K562 (cell line): ENCODE measurements around the gene NEDD1. TPM values are rescaled to one million over a fixed set of nuclear protein-coding genes. Genes with fewer than 3 reads are reported as not detected.

ENCODE experiments used
- ATAC-seq: fragments of 200-7000 bp; cut with Tn5 transposase; 3 replicates; pipeline ENCODE4 v1.9.1; 2020; ENCODE audit warnings: moderate library complexity
- BruUV-seq: library from RNA; stranded (reverse); fragments of 400-500 nt; replicated peaks from 2 replicates; lab custom pipeline; 2021; lab: Mats Ljungman, UMichigan
- CTCF ChIA-PET: fragments of 300-600 bp; formaldehyde crosslinking; extraction: SDS; loops from one replicate; lab custom pipeline; 2021; ENCODE audit warnings: low intra/inter-chr PET ratio; lab: Yijun Ruan, JAX
- POLR2A ChIA-PET: fragments of 300-600, 350-650 bp; sonication (Branson Sonifier 250); formaldehyde crosslinking; extraction: SDS; loops from one replicate; lab custom pipeline; 2021; ENCODE audit warnings: antibody characterized with exemption, inconsistent platforms; lab: Yijun Ruan, JAX
- DNase-seq, 4 experiments: peaks; one replicate each; pipeline versions ENCODE4 v3.0.0 to v3.0.0-alpha.2; 2011 to 2018; ENCODE audit warnings: low spot score in 3 of 4, mixed read lengths in 3 of 4; ENCODE audit errors: extremely low read depth in 1 of 4
- FAIRE-seq: peaks from 2 replicates; lab custom pipeline; 2011; peaks lifted over from hg19 to GRCh38; lab: Jason Lieb, UNC
- H2AFZ ChIP-seq: 2 replicates; pipeline ENCODE4 v1.6.0; 2011; ENCODE audit warnings: low read depth, low read length, control low read depth, inconsistent platforms
- H3K27ac ChIP-seq: fragments of 200-600 bp; 3 replicates; pipeline ENCODE4 v1.8.0; 2011; ENCODE audit warnings: low read depth, mild to moderate bottlenecking, control low read depth, inconsistent platforms, low read length, moderate library complexity, mixed read lengths; ENCODE audit errors: extremely low read depth
- H3K27me3 ChIP-seq, 2 experiments: fragments of 300-600 bp in 1 of 2; 2 replicates in 1 of 2; 3 replicates in 1 of 2; pipeline versions ENCODE4 v1.6.0 to v1.8.0; 2011; ENCODE audit warnings: inconsistent platforms in 2 of 2, low read length in 2 of 2, mild to moderate bottlenecking in 1 of 2, mixed read lengths in 1 of 2, moderate library complexity in 1 of 2; ENCODE audit not compliant: control insufficient read depth in 2 of 2, insufficient read depth in 2 of 2
- H3K36me3 ChIP-seq: fragments of 300-600 bp; 3 replicates; pipeline ENCODE4 v1.8.0; 2011; ENCODE audit warnings: mild to moderate bottlenecking, low read length, inconsistent platforms; ENCODE audit not compliant: control insufficient read depth, insufficient read depth
- H3K4me1 ChIP-seq, 2 experiments: fragments of 200-600 bp in 1 of 2; replicated peaks in 1 of 2; 2 replicates in 1 of 2; 3 replicates in 1 of 2; pipeline versions ENCODE4 v1.5.1 to v1.8.0; 2011; ENCODE audit warnings: inconsistent platforms in 2 of 2, low read length in 2 of 2, mild to moderate bottlenecking in 1 of 2, mixed read lengths in 1 of 2, moderate library complexity in 1 of 2; ENCODE audit not compliant: control insufficient read depth in 2 of 2, insufficient read depth in 2 of 2
- H3K4me2 ChIP-seq: 2 replicates; pipeline ENCODE4 v1.6.1; 2011; ENCODE audit warnings: low read length, control low read depth, inconsistent platforms, mixed read lengths; ENCODE audit not compliant: insufficient read depth
- H3K4me3 ChIP-seq: fragments of 200-600 bp; sonication (generic), shearing (Covaris generic); 2 replicates; pipeline ENCODE4 v1.5.1; 2016; ENCODE audit warnings: control low read depth, inconsistent platforms
- H3K79me2 ChIP-seq: fragments of 200-600 bp; 3 replicates; pipeline ENCODE4 v1.8.0; 2011; ENCODE audit warnings: low read length, inconsistent platforms; ENCODE audit not compliant: control insufficient read depth, insufficient read depth
- H3K9ac ChIP-seq, 2 experiments: 2 replicates each; pipeline versions ENCODE4 v1.6.0 to v1.6.1; 2011; ENCODE audit warnings: low read depth in 2 of 2, low read length in 2 of 2, control low read depth in 1 of 2, inconsistent platforms in 1 of 2, mild to moderate bottlenecking in 1 of 2, mixed read lengths in 1 of 2; ENCODE audit not compliant: insufficient read depth in 1 of 2
- H3K9me1 ChIP-seq: one replicate; pipeline ENCODE4 v1.6.0; 2011; ENCODE audit warnings: inconsistent platforms, mild to moderate bottlenecking, low read length, moderate library complexity; ENCODE audit not compliant: control insufficient read depth, insufficient read depth
- H3K9me3 ChIP-seq: replicated peaks from 2 replicates; pipeline ENCODE4 v1.5.1; 2011; ENCODE audit warnings: low read depth, low read length, inconsistent platforms; ENCODE audit not compliant: control insufficient read depth, insufficient read depth
- H4K20me1 ChIP-seq: replicated peaks from 2 replicates; pipeline ENCODE4 v1.6.1; 2011; ENCODE audit warnings: low read length, inconsistent platforms, mixed read lengths; ENCODE audit not compliant: control insufficient read depth, insufficient read depth
- CBFA2T3 ChIP-seq: fragments of 450-650 bp; IDR thresholded peaks from 2 replicates; pipeline ENCODE4 v1.6.1; 2017
- CCNT2 ChIP-seq: IDR thresholded peaks from 2 replicates; pipeline ENCODE4 v1.6.1; 2011; ENCODE audit warnings: borderline replicate concordance, low read depth, mild to moderate bottlenecking, moderate library complexity, mixed read lengths, low read length; ENCODE audit not compliant: insufficient read length; ENCODE audit errors: extremely low read depth
- CEBPZ ChIP-seq: fragments of 150-350 bp; IDR thresholded peaks from 2 replicates; pipeline ENCODE4 v1.6.1; 2014; ENCODE audit warnings: low read depth, mild to moderate bottlenecking, low read length, borderline replicate concordance
- EWSR1 ChIP-seq: fragments of 450-650 bp; IDR thresholded peaks from 2 replicates; pipeline ENCODE4 v1.6.1; 2018; ENCODE audit warnings: borderline replicate concordance, mild to moderate bottlenecking, low read depth, moderate library complexity; ENCODE audit not compliant: partially characterized antibody
- NFE2L1 ChIP-seq: fragments of 450-650 bp; IDR thresholded peaks from 2 replicates; pipeline ENCODE4 v1.6.1; 2016; ENCODE audit warnings: missing genetic modification characterization, low read depth, mild to moderate bottlenecking, missing compliant biosample characterization, moderate library complexity, borderline replicate concordance
- SAFB ChIP-seq: fragments of 200-400 bp; formaldehyde crosslinking; IDR thresholded peaks from 2 replicates; pipeline ENCODE4 v1.6.1; 2017; ENCODE audit warnings: low read depth, low read length, borderline replicate concordance
- SNIP1 ChIP-seq: fragments of 450-650 bp; IDR thresholded peaks from 2 replicates; pipeline ENCODE4 v1.7.1; 2017; ENCODE audit warnings: low read depth, mild to moderate bottlenecking
- ZNF445 ChIP-seq: fragments of 250-450 bp; sonication (Bioruptor Pico); IDR thresholded peaks from 2 replicates; pipeline ENCODE4 v1.4.0; 2020; ENCODE audit warnings: low read depth, mild to moderate bottlenecking, moderate library complexity
- ZNF76 ChIP-seq: fragments of 250-450 bp; sonication (Bioruptor Pico); IDR thresholded peaks from 2 replicates; pipeline ENCODE4 v1.4.0; 2020; ENCODE audit warnings: mild to moderate bottlenecking, moderate library complexity, borderline replicate concordance
- WGBS: fragments of 100-300 bp; shearing (Covaris generic); methylation state at CpG from one replicate; pipeline ENCODE4 v1.1.6; 2016; ENCODE audit warnings: low coverage, mixed read lengths; ENCODE audit not compliant: insufficient coverage; ENCODE audit errors: missing lambda C conversion rate; 5-methylcytosine and 5-hydroxymethylcytosine counted together
- in situ Hi-C: fragments of 300-500 bp; cut with MboI; formaldehyde crosslinking; loops from 4 replicates; pipeline ENCODE4 v1.15.0; 2018; ENCODE audit warnings: inconsistent platforms, mixed read lengths
- intact Hi-C: fragments of 100-400 bp; cut with micrococcal nuclease; formaldehyde crosslinking; loops from 2 replicates; pipeline ENCODE4 v1.14.2; 2022
- polyA plus RNA-seq, 8 experiments: library from polyadenylated mRNA; depleted of rRNA in 4 of 8; stranded (reverse) in 5 of 8; unstranded in 3 of 8; fragments of >200 nt; fragmentation: Nextera tagmentation in 2 of 8; fragmentation: Illumina TruSeq in 1 of 8; extraction: Ambion mirVana in 2 of 8; extraction: Trizol in 1 of 8; gene quantifications; 2 replicates each; pipeline versions ENCODE4 v1.2.1 to v1.2.3, GENCODE V29; 2011 to 2014; ENCODE audit warnings: inconsistent platforms in 1 of 8, missing spikeins in 1 of 8
- total RNA-seq, 7 experiments: library from RNA; depleted of rRNA in 6 of 7; stranded (reverse); fragments of >200 nt in 6 of 7; fragmentation: Illumina TruSeq in 2 of 7; extraction: Trizol in 2 of 7; gene quantifications; 2 replicates each; pipeline versions ENCODE4 v1.2.1 to v1.2.3, GENCODE V29; 2011 to 2021; ENCODE audit warnings: low replicate concordance in 1 of 7
- TF ChIP-seq, protein P1 (sequence below): sonication (generic); formaldehyde crosslinking; IDR thresholded peaks from 2 replicates; pipeline ENCODE4 v1.8.0; 2022; ENCODE audit warnings: mild to moderate bottlenecking, missing genetic modification reagents
- TF ChIP-seq, protein P2 (sequence below): fragments of 250-450 bp; sonication (Bioruptor Pico); IDR thresholded peaks from 2 replicates; pipeline ENCODE4 v1.5.0; 2020; ENCODE audit warnings: mild to moderate bottlenecking, borderline replicate concordance

Gene NEDD1
- total and polyA plus RNA-seq, 9 of the 15 experiments (the other 6 are each of a cell fraction or from before 2014, with no cell fraction given) = 7.5 to 29.3 (median 14.8) TPM

DNA sequence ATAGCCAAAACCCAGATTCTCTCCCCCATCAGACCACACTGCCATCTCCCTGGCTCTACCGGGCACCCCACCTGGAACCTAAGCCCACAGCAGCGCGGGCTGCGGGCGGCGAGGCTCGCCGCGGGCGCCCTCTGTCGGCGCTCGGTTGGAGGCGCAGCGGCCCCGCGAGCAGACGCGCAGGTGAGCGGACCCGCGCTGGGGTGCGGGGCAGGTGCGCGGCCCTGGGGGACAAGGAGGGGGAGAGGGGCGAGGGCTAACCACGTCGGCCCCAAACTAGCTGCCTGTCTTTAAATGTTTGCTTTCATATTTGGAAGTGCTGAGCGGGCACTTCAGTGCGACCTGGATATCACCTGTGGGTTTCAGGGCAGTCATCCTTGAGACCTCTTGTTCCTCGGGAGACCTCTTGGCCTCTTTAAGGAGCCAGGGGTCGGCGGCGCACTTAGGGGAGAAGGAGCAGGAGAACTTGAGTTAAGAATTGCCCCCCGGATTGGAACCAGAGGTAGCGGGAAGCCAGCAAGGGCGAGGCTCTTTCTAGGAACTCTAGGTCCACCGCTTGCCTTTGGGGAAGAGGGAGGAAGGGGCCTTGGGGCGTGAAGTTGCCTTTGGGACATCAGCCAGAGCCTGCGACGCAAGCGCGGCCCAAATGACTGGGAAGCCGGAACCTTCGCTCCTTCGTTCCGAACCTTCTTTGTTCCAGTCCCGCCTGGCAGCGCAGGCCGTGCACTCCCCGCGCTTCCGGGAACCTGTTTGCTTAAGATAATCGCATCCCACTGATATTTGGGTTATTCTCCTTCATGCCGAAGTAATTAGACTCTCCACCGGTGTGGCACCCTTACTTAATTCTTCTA lies 78.7 kb downstream of the NEDD1 start:
- H3K27ac ChIP-seq = no peak overlapping the region
- H3K27me3 ChIP-seq = peaks cover 0 to 6% of the 10 kb centered on the region in 2 experiments; a peak in 2 of 5 replicates
- CTCF ChIA-PET = interaction anchor here (0.6 to 1.5 kb wide), 6 partner anchors 405 to 1412 kb away, joined by 3 to 10 read pairs (median 3); no protein-coding TSS in a partner anchor
- H3K36me3 ChIP-seq = no peaks in the 10 kb centered on the region
- no peaks in the 10 kb centered on the region for H3K79me2 ChIP-seq
- intact Hi-C loops (loop anchor here (1.0 to 5.0 kb wide), 4 partner anchors 83 to 1411 kb away; no protein-coding TSS in a partner anchor), in situ Hi-C loops (loop anchor here (5.0 to 10.0 kb wide), 2 partner anchors 408 to 1409 kb away; no protein-coding TSS in a partner anchor)
- H3K4me2 ChIP-seq = peak overlapping the region; percentile 59
- H3K4me1 ChIP-seq = peaks cover 9 to 11% of the 10 kb centered on the region in 2 experiments
- POLR2A ChIA-PET = interaction anchor here (0.6 kb wide), 1 partner anchor 378 kb away, joined by 3 read pairs; no protein-coding TSS in a partner anchor
- DNase-seq (peak; percentile 37 to 69 (median 57)), ATAC-seq (peak; percentile 92), FAIRE-seq (no peak)
- BruUV-seq = no TSS peak
- peak overlapping the region; percentile 15; the same call in 1 of the 2 replicates for H3K4me3 ChIP-seq
- no peaks in the 10 kb centered on the region; the same call in none of the 2 replicates for H4K20me1 ChIP-seq
- no peaks in the 10 kb centered on the region for H3K9me3 ChIP-seq
- WGBS = 9% methylated on average over 30 of the region's 56 CpGs
- H2AFZ ChIP-seq = peak overlapping the region; percentile 71
- no peaks in the 10 kb centered on the region for H3K9me1 ChIP-seq
- H3K9ac ChIP-seq = no peak overlapping the region; a peak in 1 of 4 replicates
- TF ChIP-seq NFE2L1 (tag) (no peak), SAFB (no peak), CCNT2 (no peak), CEBPZ (no peak), ZNF445 (no peak), CBFA2T3 (no peak), ZNF76 (CRISPR knock-in tag) (no peak), EWSR1 (no peak), SNIP1 (no peak)
- TF ChIP-seq, protein P1, sequence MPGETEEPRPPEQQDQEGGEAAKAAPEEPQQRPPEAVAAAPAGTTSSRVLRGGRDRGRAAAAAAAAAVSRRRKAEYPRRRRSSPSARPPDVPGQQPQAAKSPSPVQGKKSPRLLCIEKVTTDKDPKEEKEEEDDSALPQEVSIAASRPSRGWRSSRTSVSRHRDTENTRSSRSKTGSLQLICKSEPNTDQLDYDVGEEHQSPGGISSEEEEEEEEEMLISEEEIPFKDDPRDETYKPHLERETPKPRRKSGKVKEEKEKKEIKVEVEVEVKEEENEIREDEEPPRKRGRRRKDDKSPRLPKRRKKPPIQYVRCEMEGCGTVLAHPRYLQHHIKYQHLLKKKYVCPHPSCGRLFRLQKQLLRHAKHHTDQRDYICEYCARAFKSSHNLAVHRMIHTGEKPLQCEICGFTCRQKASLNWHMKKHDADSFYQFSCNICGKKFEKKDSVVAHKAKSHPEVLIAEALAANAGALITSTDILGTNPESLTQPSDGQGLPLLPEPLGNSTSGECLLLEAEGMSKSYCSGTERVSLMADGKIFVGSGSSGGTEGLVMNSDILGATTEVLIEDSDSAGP (CRISPR knock-in tag) = no peak
- TF ChIP-seq, protein P2, sequence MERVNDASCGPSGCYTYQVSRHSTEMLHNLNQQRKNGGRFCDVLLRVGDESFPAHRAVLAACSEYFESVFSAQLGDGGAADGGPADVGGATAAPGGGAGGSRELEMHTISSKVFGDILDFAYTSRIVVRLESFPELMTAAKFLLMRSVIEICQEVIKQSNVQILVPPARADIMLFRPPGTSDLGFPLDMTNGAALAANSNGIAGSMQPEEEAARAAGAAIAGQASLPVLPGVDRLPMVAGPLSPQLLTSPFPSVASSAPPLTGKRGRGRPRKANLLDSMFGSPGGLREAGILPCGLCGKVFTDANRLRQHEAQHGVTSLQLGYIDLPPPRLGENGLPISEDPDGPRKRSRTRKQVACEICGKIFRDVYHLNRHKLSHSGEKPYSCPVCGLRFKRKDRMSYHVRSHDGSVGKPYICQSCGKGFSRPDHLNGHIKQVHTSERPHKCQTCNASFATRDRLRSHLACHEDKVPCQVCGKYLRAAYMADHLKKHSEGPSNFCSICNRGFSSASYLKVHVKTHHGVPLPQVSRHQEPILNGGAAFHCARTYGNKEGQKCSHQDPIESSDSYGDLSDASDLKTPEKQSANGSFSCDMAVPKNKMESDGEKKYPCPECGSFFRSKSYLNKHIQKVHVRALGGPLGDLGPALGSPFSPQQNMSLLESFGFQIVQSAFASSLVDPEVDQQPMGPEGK = no peak
